Epithelial cell of esophagus (primary cell): ENCODE data around the gene TMEM273.

Source experiments
- DNase-seq: peaks from one replicate; pipeline ENCODE4 v3.0.0; 2010; ENCODE audit warnings: low read depth
- H3K4me3 ChIP-seq: 2 replicates; pipeline ENCODE4 v1.5.1; 2011; ENCODE audit warnings: mild to moderate bottlenecking, low read length, control low read depth
- CTCF ChIP-seq: IDR thresholded peaks from 2 replicates; pipeline ENCODE4 v1.5.1; 2011; ENCODE audit warnings: low read depth, mild to moderate bottlenecking, low read length, control low read depth, inconsistent platforms; ENCODE audit not compliant: insufficient read depth; ENCODE audit errors: missing control alignments

TMEM273 gene

GRCh38 chr10:49173201-49173772 is 14.9 kb downstream of the TMEM273 start:
- no peak for DNase-seq
- no peak for TF ChIP-seq CTCF
- no peak overlapping the region for H3K4me3 ChIP-seq

GRCh38 chr10:49172777-49173132 is 15.4 kb downstream of the TMEM273 start:
- no peak for DNase-seq
- H3K4me3 ChIP-seq: no peak overlapping the region
- TF ChIP-seq CTCF: no peak

GRCh38 chr10:49172061-49172776 is 16.0 kb downstream of the TMEM273 start:
- DNase-seq: no peak
- no peak for TF ChIP-seq CTCF
- no peak overlapping the region for H3K4me3 ChIP-seq

GRCh38 chr10:49171326-49172060 is 16.7 kb downstream of the TMEM273 start:
- no peak for DNase-seq
- TF ChIP-seq CTCF: no peak
- no peak overlapping the region for H3K4me3 ChIP-seq

- H3K4me3 ChIP-seq: no peak overlapping the region
- no peak for TF ChIP-seq CTCF
- DNase-seq: no peak
Observed at GRCh38 chr10:49170632-49171325, 17.4 kb downstream of the TMEM273 start.

- TF ChIP-seq CTCF: no peak
- no peak overlapping the region for H3K4me3 ChIP-seq
- no peak for DNase-seq
Observed at GRCh38 chr10:49169776-49170175, 18.4 kb downstream of the TMEM273 start.
